ENCODE results near the gene MOB3A.

Gene MOB3A

DNA sequence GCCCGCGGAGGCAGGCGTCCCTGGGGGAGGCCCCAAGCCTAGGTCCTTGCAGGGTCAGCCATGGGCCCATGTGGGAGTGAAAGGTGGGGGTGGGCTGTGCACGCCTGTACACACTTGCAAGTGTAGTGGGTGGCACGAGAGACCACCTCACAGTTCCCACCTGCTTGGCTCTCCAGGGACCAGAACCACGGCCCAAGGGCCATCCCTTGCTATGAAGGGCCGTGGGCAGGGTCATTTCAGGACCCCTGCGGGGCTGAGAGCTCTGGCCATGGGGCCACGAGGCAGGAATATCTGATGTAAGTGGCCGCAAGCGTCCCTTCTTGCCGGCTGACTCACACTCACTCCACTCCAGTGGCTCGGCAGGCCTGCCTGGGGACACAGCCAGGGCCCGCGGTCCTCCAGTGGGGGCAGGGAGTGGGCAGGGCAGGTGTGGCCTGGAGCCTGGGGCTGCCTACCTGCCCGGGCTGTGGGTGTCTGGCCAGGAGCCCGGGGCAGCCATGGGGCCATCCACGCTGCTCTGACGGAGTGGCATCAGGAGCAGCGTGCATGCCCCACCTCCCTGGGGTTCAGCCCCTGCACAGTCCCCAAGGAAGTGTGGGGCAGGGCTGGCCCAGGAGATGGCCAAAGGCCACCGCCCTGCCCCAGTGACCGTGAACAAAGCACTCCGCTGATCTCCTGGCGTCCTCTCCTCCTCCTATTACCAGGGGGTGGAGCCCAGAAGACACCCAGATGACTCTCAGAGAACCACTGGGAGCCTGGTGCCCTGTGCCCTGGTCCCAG lies 36.5 kb downstream of the MOB3A start:
- DNase-seq (ENCODE audit: low spot score), result no peak

DNA sequence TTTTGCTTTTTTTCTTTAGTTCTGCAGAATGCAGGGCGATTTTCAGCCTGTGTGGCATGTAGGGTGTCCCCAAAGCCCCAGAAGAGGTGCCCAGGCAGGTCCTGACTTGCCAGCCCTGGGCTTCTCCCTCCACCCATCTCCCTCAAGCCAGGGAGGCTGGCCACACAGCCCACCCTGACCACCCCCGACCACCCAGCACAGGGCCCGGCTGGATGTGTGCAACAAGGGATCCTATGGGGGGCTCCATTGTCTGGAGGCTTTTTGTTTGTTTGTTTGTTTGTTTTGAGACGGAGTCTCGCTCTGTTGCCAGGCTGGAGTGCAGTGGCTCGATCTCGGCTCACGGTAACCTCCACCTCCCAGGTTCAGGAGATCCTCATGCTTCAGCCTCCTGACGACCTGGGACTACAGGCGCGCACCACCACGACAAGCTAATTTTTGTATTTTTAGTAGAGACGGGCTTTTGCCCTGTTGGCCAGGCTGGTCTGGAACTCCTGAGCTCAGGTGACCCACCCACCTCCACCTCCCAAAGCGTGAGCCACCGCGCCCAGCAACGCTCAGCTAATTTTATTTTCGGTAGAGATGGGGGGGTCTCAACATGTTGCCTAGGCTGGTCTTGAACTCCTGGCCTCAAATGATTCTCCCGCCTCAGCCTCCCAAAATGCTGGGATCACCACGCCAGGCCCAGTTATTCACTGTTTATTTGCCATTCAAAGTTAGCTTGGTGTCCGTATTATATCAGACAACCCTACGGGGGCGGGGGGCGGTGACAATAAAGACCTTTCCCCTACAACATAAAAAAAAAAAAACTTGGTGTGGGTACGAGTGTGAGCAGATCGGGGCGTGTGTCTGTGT lies 37.3 kb downstream of the MOB3A start:
- DNase-seq (ENCODE audit: low spot score), result no peak

DNA sequence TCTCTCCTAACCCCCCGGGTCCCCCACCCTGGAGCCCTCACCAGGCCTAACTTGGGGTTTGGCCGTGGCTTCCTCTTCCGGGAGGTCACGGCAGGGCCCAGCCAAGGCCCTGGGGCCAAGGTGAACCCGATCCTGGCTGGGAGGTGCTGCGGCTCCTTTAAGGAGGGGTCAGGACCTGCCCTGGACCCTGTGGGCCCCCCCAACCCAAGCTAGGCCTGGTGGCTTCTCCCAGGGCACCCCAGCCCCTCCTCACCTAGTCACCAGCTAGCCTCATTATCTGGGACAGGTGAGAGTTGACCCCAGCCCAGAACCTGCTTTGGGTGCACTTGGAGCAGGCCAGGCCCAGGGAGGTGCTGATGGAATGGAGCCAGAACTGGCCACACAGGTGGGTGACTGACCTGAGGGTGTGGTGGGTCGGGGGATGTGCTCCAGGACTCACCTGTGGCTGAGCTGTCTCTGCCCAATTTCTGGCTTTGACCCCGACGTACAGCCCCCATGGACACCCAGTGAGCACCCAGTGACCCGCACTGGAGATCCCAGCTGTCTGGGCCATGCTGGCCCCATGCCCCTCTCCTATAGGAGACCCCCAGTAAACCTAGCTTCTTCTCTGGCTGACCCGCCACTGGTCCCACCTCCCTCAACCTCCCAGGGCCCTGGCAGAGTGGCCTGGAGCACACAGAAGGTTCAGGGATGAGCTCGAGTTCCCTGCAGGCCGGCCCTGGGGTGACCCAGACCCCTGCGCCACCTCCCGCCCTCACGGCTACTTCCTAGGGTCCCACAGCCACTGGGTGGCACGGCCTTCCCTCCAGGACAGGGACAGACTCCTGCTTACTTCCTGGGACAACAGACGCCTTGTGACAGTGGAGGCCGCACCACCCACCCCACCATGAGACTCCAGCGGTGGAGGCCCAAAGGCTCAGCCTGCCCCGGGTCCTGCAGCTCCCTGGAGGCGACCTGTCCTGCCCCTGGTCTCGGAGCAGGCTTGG lies 38.3 kb downstream of the MOB3A start:
- no peak for DNase-seq (ENCODE audit: low spot score)

DNA sequence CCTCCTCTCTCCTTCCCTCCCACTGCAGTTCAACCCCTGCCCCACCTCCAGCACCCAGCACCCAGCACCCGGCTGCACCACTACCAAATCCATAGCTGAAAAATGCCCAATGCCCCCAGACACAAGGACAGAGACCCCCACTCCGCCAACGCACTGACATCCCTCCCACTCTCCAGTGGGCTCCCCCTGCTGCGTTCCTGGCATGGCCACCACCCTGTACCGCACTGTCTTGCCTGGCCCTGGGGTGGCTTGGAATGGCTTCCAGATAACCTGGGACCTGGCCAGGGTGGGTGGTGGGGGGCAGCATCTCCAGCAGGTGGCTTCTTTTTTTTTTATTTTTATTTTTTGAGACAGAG lies 39.3 kb downstream of the MOB3A start:
- no peak for DNase-seq (ENCODE audit: low spot score)

DNA sequence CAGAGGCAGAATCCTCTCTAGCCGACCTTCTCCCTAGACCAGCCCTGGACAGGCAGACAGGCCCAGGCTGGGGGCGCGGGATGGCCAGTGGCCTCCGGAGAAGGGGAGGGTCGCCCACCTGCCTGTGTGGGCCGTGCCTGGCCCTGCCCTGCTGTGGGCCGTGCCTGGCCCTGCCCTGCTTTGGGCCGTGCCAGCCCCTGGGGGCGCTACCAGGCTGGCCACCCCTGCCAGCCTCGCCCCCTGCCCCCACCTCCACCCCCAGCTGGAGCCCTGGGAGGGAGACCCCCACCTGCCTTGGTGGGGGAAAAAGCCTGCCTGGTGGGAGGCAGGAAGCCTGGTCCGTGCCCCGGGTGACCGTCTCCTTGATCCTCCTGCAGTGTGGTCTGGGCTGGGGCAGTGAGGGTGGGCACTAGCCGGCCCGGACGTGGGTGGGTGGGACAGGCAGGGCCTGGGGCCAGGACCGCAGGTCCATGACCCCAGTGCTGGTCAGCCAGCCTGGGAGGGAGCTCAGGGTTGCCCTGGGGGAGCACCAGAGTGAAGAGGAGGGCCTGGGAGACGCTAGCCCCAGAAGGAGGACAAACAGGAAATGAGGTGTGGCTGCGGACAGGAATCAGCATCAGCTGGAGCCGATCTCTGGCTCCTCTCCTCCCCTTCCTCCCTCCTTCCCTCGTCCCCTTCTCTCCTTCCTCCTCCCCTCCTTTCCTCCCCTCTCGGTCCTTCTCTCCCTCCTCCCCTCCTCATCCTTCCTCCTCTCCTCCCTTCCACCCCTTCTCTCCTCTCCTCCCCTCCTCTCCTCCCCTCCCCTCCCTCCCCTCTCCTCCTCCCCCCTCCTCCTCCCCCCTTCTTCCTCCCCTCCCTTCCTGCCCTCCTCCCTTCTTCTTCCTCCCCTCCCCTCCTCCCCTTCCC lies 39.9 kb downstream of the MOB3A start:
- DNase-seq (ENCODE audit: low spot score), result no peak

DNA sequence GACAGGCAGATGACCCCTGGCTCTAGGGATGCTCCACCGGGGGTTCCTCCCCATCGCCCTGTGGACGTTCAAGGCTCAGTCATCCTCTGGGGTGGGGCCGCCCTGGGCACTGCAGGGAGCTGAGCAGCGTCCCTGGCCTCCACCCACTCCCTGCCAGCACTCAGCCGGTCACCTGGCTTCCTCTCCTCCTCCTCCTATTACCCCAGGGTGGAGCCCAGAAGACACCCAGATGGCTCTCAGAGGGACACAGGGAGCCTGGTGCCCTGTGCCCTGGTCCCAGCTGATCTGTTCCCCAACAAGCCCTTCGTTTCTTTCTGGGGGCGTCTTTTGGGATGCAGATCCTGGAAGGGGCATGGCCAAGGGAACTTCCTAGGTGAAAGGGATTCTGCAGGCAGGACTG lies 41.4 kb downstream of the MOB3A start:
- DNase-seq (ENCODE audit: low spot score), result no peak

DNA sequence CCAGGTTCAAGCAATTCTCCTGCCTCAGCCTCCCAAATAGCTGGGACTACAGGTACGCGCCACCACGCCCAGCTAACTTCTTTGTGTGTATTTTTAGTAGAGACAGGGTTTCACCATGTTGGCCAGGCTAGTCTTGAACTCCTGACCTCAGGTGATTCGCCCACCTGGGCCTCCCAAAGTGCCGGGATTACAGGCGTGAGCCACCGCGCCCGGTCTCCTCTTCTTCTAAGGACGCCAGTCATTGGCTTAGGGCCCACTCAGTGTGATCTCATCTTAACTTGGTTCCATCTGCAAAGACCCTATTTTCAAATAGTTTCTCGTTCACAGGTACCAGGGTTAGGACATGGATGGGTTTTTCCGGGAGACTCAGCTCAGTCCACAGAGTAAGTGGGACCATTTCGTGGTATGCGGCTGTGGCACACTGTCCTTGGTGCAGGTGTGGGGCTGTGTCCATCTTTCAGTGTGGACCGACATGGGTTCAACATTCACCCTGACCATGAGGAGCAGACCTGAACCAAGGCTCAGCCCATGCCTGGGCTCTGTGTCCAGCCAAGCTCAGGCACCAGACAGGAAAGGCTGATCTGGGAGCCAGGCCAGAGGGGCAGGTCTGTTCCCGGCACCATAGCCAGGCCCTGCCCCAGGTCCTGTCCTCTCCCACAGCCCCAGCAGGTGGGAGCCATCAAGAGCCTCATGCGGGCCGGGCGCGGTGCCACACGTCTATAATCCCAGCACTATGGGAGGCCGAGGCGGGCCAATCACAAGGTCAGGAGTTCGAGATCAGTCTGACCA lies 42.3 kb downstream of the MOB3A start:
- DNase-seq (ENCODE audit: low spot score), result no peak

DNA sequence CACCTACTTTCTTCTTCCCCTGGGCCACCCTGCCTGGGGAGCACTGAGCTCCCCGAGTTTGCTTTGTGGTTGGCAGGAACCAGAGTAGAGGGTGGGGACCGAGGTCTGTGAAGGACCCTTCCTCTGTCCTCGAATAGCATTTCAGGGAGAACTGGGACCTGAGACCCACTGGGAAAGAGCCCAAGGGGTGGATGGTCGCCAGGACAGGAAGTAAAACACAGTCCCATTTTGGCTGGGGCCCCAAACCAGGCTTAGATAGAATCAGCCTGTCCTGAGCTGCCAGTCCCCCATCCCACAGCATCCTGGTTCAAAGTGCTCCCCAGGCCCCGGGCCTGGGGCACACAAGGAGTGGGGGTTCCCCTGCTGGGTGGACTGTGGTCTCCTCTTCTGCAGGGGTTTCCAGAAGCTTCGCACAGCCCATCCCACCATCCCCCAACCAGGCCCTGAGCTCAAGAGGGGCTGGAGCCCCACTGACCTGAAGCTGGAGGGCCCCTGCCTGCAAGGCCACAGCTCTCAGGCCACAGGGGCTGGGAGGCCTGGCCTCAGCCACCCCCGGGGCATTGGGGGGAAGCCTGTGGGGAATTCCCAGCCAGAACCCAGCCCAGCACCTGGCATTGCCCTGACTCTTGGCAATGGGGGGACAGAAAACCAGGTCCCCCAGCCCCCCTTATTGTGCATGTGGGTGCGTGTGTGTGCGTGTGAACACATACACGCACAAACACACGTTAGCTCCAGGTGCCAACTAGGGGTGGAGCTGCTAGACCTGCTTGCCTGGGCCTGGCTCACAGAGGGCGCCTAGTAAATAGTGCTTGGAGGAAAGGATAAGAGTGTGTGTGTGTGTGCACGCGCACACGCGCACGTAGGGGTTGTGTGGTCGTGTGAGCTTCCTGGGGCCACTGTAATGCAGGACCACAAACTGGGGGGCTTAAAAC lies 44.1 kb downstream of the MOB3A start:
- no peak for DNase-seq (ENCODE audit: low spot score)

DNA sequence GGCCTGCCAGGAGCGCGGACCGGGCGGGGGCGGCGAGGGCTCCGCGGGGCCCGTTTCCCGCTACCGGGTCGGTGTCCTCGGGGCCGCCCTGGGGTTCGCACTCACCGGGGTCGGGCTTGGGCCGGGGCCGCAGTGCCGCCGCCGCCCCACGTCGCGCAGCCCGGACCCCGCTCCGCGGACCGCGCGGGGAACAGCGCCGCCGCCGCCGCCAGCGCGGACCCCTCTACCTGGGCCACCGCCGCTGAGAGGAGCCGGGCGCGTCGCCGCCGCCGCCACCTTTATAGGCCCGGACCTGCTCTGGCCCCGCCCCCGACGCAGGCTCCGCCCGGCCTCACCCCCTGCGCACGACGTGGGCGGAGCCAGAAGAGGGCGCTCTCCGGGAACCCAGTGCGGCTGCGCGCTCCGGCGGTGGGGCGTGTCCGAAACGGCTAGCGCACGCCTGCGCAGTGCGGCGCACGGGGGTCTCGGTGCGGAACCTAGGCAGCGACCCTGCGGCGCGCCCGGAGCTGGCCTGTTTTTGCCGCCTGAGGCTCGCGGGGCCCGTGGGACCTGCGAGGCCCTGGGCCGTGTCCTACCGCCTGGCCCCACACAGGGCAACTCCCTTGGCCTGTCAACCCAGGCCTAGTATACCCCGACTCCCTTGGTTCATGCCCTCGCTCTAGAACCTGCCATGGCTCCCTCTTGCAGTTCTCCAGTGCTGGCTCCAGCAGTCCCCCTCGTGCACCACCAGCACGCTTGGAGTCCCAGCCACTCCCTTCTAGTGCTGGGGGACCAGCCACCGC lies 44.9 kb downstream of the MOB3A start, which contains the start of gene MKNK2:
Gene MKNK2, minus strand, starts transcription at position 254 of the 782 bp plus-strand sequence. CDS start 393 bp downstream, outside the sequence.
- peak; percentile 94 for DNase-seq (ENCODE audit: low spot score)

DNA sequence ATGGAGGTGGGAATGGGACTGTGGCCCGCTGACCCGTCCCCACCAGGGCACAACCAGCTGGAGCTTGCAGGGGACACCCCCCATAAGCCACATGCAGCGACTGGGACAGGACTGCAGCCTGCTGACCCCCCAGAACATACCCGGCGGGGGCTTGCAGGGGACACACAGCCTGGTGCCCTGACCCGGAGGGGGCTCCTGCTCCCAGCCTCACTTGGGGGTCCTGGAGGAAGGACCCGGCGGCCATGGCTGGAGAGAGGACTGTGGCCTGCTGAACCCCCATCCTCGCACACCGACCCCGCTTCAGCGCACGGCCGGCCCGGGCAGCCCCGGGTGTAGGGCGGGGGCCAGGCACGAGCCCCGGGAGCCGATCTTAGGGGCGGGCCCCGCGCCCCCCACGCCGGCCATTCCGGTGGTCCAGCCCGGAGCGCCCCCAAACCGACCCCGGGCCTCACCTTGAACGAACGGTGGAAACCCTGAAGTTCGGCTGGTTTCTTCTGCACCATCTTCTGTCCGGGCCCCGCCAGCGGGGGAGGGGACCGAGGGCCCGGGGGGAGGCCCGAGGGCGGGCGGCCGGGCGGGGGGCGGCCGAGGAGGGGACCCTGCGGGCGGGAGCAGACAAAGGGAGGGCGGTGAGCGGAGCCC lies 45.7 kb downstream of the MOB3A start:
- DNase-seq (ENCODE audit: low spot score), result no peak

DNA sequence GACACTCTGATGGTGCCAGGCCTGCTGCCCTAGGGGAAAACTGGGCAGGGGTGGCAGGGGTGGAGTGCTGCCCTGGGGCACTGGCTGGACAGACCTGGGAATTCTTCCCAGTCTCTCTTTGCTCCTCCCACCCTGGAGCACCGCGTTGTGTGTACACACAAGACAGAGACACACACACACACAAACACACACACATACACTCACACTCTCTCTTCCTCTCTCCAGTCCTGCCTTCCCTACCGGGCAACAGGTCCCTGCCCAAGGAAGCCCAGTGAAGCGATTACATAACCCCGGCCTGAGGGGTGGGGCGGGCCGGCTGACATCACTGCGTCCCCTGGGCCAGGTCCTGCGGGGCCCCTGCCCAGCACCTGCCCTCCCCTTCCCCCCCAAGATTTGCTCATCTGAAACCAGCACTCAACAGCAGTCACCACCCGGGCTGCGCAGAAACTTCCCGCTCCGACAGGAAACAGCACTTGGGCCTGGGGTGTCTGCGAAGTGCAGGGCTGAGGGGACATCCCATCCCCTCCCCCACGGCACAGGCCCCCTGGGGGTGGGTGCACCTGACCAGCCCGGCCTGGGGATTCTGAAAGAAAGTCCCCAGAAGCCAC lies 46.3 kb downstream of the MOB3A start:
- peak; percentile 64 for DNase-seq (ENCODE audit: low spot score)

DNA sequence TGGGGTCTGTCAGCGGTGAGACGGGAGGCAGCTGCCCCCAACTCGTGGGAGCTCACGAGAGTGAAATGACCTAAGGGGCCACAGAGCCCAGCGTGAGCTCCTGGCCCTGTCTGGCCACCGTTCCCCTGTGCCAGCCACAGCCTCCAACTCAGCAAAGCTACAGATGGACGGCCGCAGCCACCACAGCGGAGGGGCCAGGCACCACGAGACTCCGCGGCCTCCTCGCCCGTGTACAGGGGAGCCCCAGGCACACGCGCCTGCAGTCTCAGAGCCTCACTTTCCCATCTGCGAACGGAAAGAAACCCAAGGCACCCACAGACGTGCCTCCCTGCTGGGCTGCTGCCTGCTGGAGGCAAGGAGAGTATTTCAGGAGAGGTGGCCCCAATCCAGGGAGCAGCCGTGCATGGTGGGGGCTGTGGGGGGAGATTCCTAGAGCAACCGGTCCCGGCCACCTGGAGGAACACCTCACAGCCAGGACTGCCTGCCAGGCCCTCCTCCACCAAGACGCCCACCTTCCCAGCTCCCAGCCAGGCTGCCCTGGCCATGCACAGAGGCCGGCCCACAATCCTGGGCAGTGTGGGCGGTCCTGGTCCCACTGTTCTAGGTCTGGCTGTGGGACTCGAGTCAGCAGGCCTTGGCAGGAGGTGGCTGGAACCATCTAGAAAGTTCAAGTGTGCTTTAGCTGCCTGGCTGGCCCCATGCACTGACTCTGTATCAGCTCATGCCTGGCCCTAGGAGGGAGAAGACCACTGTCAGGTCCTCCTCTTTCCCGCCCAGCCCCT lies 47.0 kb downstream of the MOB3A start:
- DNase-seq (ENCODE audit: low spot score), result no peak

DNA sequence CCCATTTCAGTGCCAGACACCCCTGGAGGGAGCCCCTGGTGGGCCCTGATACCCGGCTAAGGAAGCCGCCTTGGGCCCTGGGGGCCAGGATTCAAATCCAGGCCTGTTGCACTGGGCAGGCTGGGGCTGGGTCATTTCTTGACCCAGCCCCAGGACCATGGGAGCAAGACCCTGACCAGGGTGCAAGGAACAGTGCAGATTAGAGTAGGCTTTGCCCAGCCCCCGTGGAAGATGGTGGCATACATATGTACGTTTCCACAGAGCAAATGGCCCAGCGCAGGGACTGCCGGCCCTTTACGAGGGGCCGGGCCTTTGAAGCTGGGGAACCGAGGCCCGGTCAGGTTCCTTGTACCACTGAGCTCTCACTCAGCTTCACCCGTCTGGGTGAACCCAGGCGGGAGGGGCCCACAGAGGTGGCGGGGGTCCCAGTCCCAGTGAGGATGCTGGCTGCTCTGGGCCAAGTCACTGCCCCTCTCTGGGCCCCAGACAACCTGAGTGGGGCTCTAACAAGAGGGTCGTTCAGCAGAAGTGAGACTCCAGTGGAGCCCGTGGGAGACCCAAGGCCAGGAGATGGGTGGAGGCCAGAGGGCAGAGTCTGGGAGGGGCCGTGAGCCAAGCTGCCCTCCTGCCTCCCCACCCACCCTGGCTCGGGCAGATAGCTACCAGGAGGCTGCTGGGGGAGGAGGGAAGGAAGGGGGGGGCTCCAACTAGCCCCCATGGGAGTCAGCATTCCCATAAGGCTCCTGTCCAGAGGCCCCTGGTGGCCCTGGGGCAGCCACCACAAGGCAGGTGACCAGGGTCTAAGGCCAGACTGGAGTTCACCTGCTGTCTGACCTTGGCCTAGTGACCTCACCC lies 47.8 kb downstream of the MOB3A start:
- no peak for DNase-seq (ENCODE audit: low spot score)

DNA sequence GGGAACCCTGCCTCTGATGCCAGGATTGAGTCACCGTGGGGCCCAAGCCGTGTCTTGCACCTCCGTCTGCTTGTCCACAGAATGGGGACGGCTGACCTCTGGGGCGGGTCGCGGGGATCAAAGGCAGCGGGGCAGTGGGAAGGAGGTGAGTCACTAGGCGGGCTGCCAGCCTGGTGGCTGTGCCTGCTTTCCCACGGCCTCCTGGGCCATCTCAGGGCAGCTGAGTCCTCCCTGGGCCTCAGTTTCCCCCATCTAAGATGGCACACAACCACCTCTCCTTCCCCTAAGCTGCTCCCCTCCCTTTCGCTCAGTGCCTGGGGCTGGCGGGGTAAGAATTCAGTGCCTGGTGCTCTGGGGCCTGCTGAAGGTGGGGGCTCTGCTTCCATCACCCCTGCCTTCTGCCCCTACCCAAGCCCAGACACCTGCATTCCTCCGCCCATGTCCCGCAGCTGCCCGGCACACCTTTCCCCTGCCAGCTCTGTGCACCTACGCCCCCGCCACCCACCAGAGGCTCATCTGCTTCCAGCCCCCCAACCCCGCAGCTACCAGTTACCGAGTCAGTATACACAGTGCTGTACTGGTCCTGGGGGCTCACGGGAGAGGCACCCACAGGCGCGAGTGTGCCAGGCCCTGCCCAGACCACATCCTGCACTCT lies 48.5 kb downstream of the MOB3A start:
- DNase-seq (ENCODE audit: low spot score), result no peak

DNA sequence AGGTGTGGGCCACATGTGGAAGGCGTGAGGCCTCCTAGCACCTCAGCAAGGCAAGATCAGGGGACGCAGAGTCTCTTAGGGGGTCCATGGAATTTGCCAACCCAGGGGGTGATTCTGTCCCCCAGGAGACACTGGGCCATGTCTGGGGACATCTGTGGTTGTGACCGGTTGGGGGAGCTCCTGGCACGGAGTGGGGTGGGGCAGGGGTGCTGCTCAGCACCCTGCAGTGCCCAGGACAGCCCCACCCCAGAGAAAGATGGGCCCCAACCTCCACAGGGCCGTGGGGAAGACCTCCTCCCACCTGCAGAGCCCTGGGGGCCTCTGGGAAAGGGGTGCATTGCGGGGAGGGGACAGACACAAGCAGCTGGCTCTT lies 49.1 kb downstream of the MOB3A start:
- DNase-seq (ENCODE audit: low spot score), result no peak

Data from iPS-NIHi11 (cell line).